Left cardiac atrium (tissue), 4 donors: ENCODE data around the gene VAC14. TPM values are rescaled to one million over a fixed set of nuclear protein-coding genes. Genes with fewer than 3 reads are reported as not detected.
"Not testable (repeated sequence)": the region's sequence is repeated elsewhere in the genome, so short reads cannot be mapped to it uniquely, and the experiment has no call there.

Experiments used
- ATAC-seq, 2 donors: fragments of 200-7000 bp; cut with Tn5 transposase; one replicate each; pipeline ENCODE4 v1.9.1; 2020; ENCODE audit warnings: mild to moderate bottlenecking in 2 of 2, moderate library complexity in 2 of 2
- DNase-seq: peaks from one replicate; pipeline ENCODE4 v3.0.0-alpha.2; 2020
- intact Hi-C, 2 donors: fragments of 100-400 bp; cut with DNase I; formaldehyde crosslinking; loops; one replicate each; pipeline versions ENCODE4 v1.14.1 to v1.15.1; 2022 to 2023
- total RNA-seq, 2 donors: library from RNA; stranded (reverse); fragmentation: NEBNext Ultra II Directional; extraction: Animal tissue kit (Norgen Biotek cat#: 25700); gene quantifications; one replicate each; pipeline ENCODE4 v1.2.1, GENCODE V29; 2021
- donor health status: DM: no; HTN: yes; CAD: no.
- donor health status: DM: no; HTN: yes; CAD: no; lungs with severe emphysema.
- donor health status: DM: yes; HTN: yes; CAD: no.
- donor health status: Dilated cardiomyopathy.

The VAC14 gene
- total RNA-seq, 2 donors from 2014 or later = 19.4 to 20.2 TPM

GRCh38 chr16:70649300-70649699 is 151.7 kb downstream of the VAC14 start:
- intact Hi-C loops = no loop called here
- no peak for DNase-seq
- no peak for ATAC-seq

GRCh38 chr16:70648606-70649005 is 152.4 kb downstream of the VAC14 start:
- ATAC-seq (no peak), DNase-seq (no peak)
- intact Hi-C loops = no loop called here

GRCh38 chr16:70647441-70648359 is 153.3 kb downstream of the VAC14 start:
- intact Hi-C loops = no loop called here
- DNase-seq (no peak), ATAC-seq (peak in 1 of 2 donors; percentile 41)

- intact Hi-C loops = no loop called here
- DNase-seq (no peak), ATAC-seq (peak; percentile 71 to 87)
Measured at GRCh38 chr16:70646260-70647241, 154.4 kb downstream of the VAC14 start, which contains the start of gene IL34. Gene IL34 (plus strand): TSS chr16:70646559. CDS start chr16:70646948, 389 bp downstream.

GRCh38 chr16:70644763-70645597 is 156.0 kb downstream of the VAC14 start:
- ATAC-seq = no peak
- DNase-seq = no peak

GRCh38 chr16:70643264-70643663 is 157.7 kb downstream of the VAC14 start:
- intact Hi-C loops, DNase-seq, ATAC-seq: not testable (repeated sequence)

More at GRCh38 chr16:70644763-70645597, 156.0 kb downstream of the VAC14 start:
- intact Hi-C loops = no loop called here

- ATAC-seq (no peak), DNase-seq (no peak)
- intact Hi-C loops = no loop called here
Measured at GRCh38 chr16:70642633-70643032, 158.3 kb downstream of the VAC14 start.

- intact Hi-C loops = no loop called here
- DNase-seq (no peak), ATAC-seq (peak; percentile 83 to 89)
Measured at GRCh38 chr16:70638814-70639792, 161.9 kb downstream of the VAC14 start.

Other genes with a start within 250 kb of the VAC14 start
- gene IL34, start 154.6 kb downstream of the VAC14 start, total RNA-seq = 1 to 10 TPM; 1.4 to 4.0 TPM
- 10 to 100 TPM; 50.7 to 51.4 TPM for gene MTSS2, start 115.1 kb downstream of the VAC14 start, total RNA-seq